HEK293 (cell line): ENCODE results near the gene APOO.

ENCODE experiments used
- CTCF ChIA-PET: fragments of 350-600 bp; formaldehyde crosslinking; extraction: SDS; loops from one replicate; lab custom pipeline; 2021; ENCODE audit warnings: antibody characterized with exemption; lab: Yijun Ruan, JAX
- POLR2A ChIA-PET: fragments of 300-600 bp; formaldehyde crosslinking; extraction: SDS; loops from one replicate; lab custom pipeline; 2020; ENCODE audit warnings: antibody characterized with exemption, inconsistent platforms; lab: Yijun Ruan, JAX
- H3K27ac ChIP-seq: fragments of 200-500 bp; sonication (Bioruptor generic); 2 replicates; pipeline ENCODE4 v1.5.1; 2014; ENCODE audit warnings: low read depth, low read length, control low read depth, inconsistent platforms; ENCODE audit errors: extremely low read depth
- H3K36me3 ChIP-seq, 2 experiments: fragments of 200-500 bp in 1 of 2; sonication (Bioruptor generic) in 1 of 2; 1 replicate in 1 of 2; 2 replicates in 1 of 2; pipeline ENCODE4 v1.5.1; 2014 to 2017; ENCODE audit warnings: inconsistent platforms in 2 of 2, low read length in 2 of 2; ENCODE audit not compliant: control insufficient read depth in 2 of 2, insufficient read depth in 1 of 2
- H3K4me1 ChIP-seq: fragments of 200-500 bp; sonication (Bioruptor generic); 2 replicates; pipeline ENCODE4 v1.5.1; 2014; ENCODE audit warnings: mild to moderate bottlenecking, low read length, inconsistent platforms; ENCODE audit not compliant: control insufficient read depth, insufficient read depth
- H3K4me3 ChIP-seq: 2 replicates; pipeline ENCODE4 v1.5.1; 2011; ENCODE audit warnings: low read depth, mild to moderate bottlenecking, control low read depth, low read length, moderate library complexity
- H3K9me3 ChIP-seq: fragments of 200-500 bp; sonication (Bioruptor generic); 2 replicates; pipeline ENCODE4 v1.5.1; 2014; ENCODE audit warnings: low read depth, low read length, inconsistent platforms; ENCODE audit not compliant: control insufficient read depth, insufficient read depth
- BCL11A ChIP-seq: fragments of 450-650 bp; formaldehyde crosslinking; IDR thresholded peaks from 2 replicates; pipeline ENCODE4 v1.5.1; 2016; ENCODE audit warnings: low read depth, missing biosample characterization, missing genetic modification characterization
- GLIS1 ChIP-seq: fragments of 450-650 bp; formaldehyde crosslinking; IDR thresholded peaks from 2 replicates; pipeline ENCODE4 v1.5.1; 2016; ENCODE audit warnings: missing biosample characterization, missing genetic modification characterization
- HIC1 ChIP-seq: fragments of 450-650 bp; formaldehyde crosslinking; IDR thresholded peaks from 2 replicates; pipeline ENCODE4 v1.5.1; 2016; ENCODE audit warnings: missing biosample characterization, missing genetic modification characterization
- HOXD13 ChIP-seq: sonication (generic); formaldehyde crosslinking; IDR thresholded peaks from 2 replicates; pipeline ENCODE4 v1.8.0; 2022; ENCODE audit warnings: missing genetic modification reagents, borderline replicate concordance
- SETDB1 ChIP-seq: IDR thresholded peaks from one replicate; pipeline ENCODE4 v1.6.1; 2017; ENCODE audit warnings: mild to moderate bottlenecking, low read length, moderate library complexity, mixed read lengths; ENCODE audit not compliant: insufficient read length
- TCF7L2 ChIP-seq: IDR thresholded peaks from 2 replicates; pipeline ENCODE4 v1.6.1; 2011; ENCODE audit warnings: low read depth, mild to moderate bottlenecking, inconsistent platforms, low read length, moderate library complexity, borderline replicate concordance
- ZBTB17 ChIP-seq: fragments of 450-650 bp; formaldehyde crosslinking; IDR thresholded peaks from 2 replicates; pipeline ENCODE4 v1.5.1; 2016; ENCODE audit warnings: missing biosample characterization, missing genetic modification characterization
- ZBTB8A ChIP-seq: fragments of 450-650 bp; formaldehyde crosslinking; IDR thresholded peaks from 2 replicates; pipeline ENCODE4 v1.5.1; 2016; ENCODE audit warnings: missing biosample characterization, missing genetic modification characterization
- ZEB2 ChIP-seq: fragments of 450-650 bp; formaldehyde crosslinking; IDR thresholded peaks from 2 replicates; pipeline ENCODE4 v1.5.1; 2016; ENCODE audit warnings: missing biosample characterization, missing genetic modification characterization
- ZFP69B ChIP-seq: fragments of 450-650 bp; formaldehyde crosslinking; IDR thresholded peaks from 2 replicates; pipeline ENCODE4 v1.5.1; 2016; ENCODE audit warnings: missing biosample characterization, missing genetic modification characterization
- ZNF10 ChIP-seq: fragments of 450-650 bp; formaldehyde crosslinking; IDR thresholded peaks from 2 replicates; pipeline ENCODE4 v1.5.1; 2017; ENCODE audit warnings: missing biosample characterization, missing genetic modification characterization
- ZNF214 ChIP-seq: fragments of 450-650 bp; formaldehyde crosslinking; IDR thresholded peaks from 2 replicates; pipeline ENCODE4 v1.5.1; 2017; ENCODE audit warnings: missing biosample characterization, mild to moderate bottlenecking, missing genetic modification characterization, borderline replicate concordance
- ZNF280D ChIP-seq: fragments of 450-650 bp; formaldehyde crosslinking; IDR thresholded peaks from 2 replicates; pipeline ENCODE4 v1.5.1; 2016; ENCODE audit warnings: missing biosample characterization, missing genetic modification characterization
- ZNF391 ChIP-seq: fragments of 450-650 bp; formaldehyde crosslinking; IDR thresholded peaks from 2 replicates; pipeline ENCODE4 v1.5.1; 2016; ENCODE audit warnings: low read depth, missing biosample characterization, missing genetic modification characterization, borderline replicate concordance
- ZNF629 ChIP-seq: fragments of 450-650 bp; formaldehyde crosslinking; IDR thresholded peaks from 2 replicates; pipeline ENCODE4 v1.5.1; 2017; ENCODE audit warnings: missing biosample characterization, missing genetic modification characterization
- ZNF639 ChIP-seq: fragments of 450-650 bp; formaldehyde crosslinking; IDR thresholded peaks from 2 replicates; pipeline ENCODE4 v1.5.1; 2016; ENCODE audit warnings: missing biosample characterization, missing genetic modification characterization
- ZNF677 ChIP-seq: fragments of 450-650 bp; IDR thresholded peaks from 2 replicates; pipeline ENCODE4 v1.5.0; 2018; ENCODE audit warnings: missing biosample characterization, mild to moderate bottlenecking, missing genetic modification characterization, moderate library complexity
- ZNF791 ChIP-seq: fragments of 450-650 bp; formaldehyde crosslinking; IDR thresholded peaks from 2 replicates; pipeline ENCODE4 v1.5.1; 2016; ENCODE audit warnings: missing biosample characterization, missing genetic modification characterization
- ZSCAN16 ChIP-seq: fragments of 450-650 bp; formaldehyde crosslinking; IDR thresholded peaks from 2 replicates; pipeline ENCODE4 v1.5.1; 2016; ENCODE audit warnings: missing biosample characterization, missing genetic modification characterization
- TF ChIP-seq, protein P1 (sequence below): fragments of 450-650 bp; formaldehyde crosslinking; IDR thresholded peaks from 2 replicates; pipeline ENCODE4; 2016; ENCODE audit warnings: missing biosample characterization, missing genetic modification characterization
- TF ChIP-seq, protein P2 (sequence below): fragments of 450-650 bp; formaldehyde crosslinking; IDR thresholded peaks from 2 replicates; pipeline ENCODE4 v1.5.1; 2016; ENCODE audit warnings: missing biosample characterization, missing genetic modification characterization
- TF ChIP-seq, protein P3 (sequence below): fragments of 450-650 bp; formaldehyde crosslinking; IDR thresholded peaks from 2 replicates; pipeline ENCODE4 v1.5.1; 2017; ENCODE audit warnings: missing biosample characterization, missing genetic modification characterization

The APOO gene

GRCh38 chrX:23900220-23900797, 7.4 kb downstream of the APOO start (continued):
- TF ChIP-seq HIC1 (tag by site-specific recombination), result peak; percentile 83
- no peak for TF ChIP-seq ZNF280D (tag by site-specific recombination)
- TF ChIP-seq ZNF639 (tag by site-specific recombination), result 0 out of 2 replicates have a peak, but pooled peaks have one; percentile 40
- TF ChIP-seq ZNF214 (tag by site-specific recombination), result no peak
- TF ChIP-seq HOXD13 (CRISPR knock-in tag), result no peak
- TF ChIP-seq ZEB2 (tag by site-specific recombination), result peak; percentile 78
- TF ChIP-seq, protein P1, sequence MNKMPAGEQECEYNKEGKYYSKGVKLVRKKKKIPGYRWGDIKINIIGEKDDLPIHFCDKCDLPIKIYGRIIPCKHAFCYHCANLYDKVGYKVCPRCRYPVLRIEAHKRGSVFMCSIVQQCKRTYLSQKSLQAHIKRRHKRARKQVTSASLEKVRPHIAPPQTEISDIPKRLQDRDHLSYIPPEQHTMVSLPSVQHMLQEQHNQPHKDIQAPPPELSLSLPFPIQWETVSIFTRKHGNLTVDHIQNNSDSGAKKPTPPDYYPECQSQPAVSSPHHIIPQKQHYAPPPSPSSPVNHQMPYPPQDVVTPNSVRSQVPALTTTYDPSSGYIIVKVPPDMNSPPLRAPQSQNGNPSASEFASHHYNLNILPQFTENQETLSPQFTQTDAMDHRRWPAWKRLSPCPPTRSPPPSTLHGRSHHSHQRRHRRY (tag by site-specific recombination), result no peak
- 0 out of 2 replicates have a peak, but pooled peaks have one; percentile 37 for TF ChIP-seq ZNF391 (tag by site-specific recombination)
- TF ChIP-seq, protein P2, sequence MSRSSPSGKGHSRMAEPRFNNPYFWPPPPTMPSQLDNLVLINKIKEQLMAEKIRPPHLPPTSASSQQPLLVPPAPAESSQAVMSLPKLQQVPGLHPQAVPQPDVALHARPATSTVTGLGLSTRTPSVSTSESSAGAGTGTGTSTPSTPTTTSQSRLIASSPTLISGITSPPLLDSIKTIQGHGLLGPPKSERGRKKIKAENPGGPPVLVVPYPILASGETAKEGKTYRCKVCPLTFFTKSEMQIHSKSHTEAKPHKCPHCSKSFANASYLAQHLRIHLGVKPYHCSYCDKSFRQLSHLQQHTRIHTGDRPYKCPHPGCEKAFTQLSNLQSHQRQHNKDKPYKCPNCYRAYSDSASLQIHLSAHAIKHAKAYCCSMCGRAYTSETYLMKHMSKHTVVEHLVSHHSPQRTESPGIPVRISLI, result 0 out of 2 replicates have a peak, but pooled peaks have one; percentile 47
- peak; percentile 64; the same call in 1 of the 2 replicates for TF ChIP-seq TCF7L2
- TF ChIP-seq ZNF629, result peak; percentile 51
- peak; percentile 89 for TF ChIP-seq ZNF10 (tag by site-specific recombination)
- TF ChIP-seq SETDB1, result peak; percentile 46
- peak; percentile 81 for TF ChIP-seq ZBTB17 (tag by site-specific recombination)
- no peak for TF ChIP-seq BCL11A (tag by site-specific recombination)
- peak; percentile 71 for TF ChIP-seq GLIS1 (tag by site-specific recombination)

GRCh38 chrX:23898412-23898959, 9.3 kb downstream of the APOO start:
- CTCF ChIA-PET, result interaction anchor here (0.6 to 1.0 kb wide), 3 partner anchors 10 to 211 kb away, joined by 3 to 8 read pairs (median 3); no protein-coding TSS in a partner anchor
- peaks cover 15% of the 10 kb centered on the region for H3K4me1 ChIP-seq
- no peak overlapping the region for H3K4me3 ChIP-seq
- POLR2A ChIA-PET, result interaction anchor here (0.6 to 3.2 kb wide), 3 partner anchors 9 to 115 kb away, joined by 4 to 27 read pairs (median 7); partner anchors contain the start of gene SAT1
- H3K36me3 ChIP-seq, result no peaks in the 10 kb centered on the region; a peak in 1 of 3 replicates
- H3K27ac ChIP-seq, result no peak overlapping the region
- H3K9me3 ChIP-seq, result no peaks in the 10 kb centered on the region
- TF ChIP-seq ZNF677 (tag by site-specific recombination), result no peak
- TF ChIP-seq ZFP69B, result no peak
- TF ChIP-seq, protein P3, sequence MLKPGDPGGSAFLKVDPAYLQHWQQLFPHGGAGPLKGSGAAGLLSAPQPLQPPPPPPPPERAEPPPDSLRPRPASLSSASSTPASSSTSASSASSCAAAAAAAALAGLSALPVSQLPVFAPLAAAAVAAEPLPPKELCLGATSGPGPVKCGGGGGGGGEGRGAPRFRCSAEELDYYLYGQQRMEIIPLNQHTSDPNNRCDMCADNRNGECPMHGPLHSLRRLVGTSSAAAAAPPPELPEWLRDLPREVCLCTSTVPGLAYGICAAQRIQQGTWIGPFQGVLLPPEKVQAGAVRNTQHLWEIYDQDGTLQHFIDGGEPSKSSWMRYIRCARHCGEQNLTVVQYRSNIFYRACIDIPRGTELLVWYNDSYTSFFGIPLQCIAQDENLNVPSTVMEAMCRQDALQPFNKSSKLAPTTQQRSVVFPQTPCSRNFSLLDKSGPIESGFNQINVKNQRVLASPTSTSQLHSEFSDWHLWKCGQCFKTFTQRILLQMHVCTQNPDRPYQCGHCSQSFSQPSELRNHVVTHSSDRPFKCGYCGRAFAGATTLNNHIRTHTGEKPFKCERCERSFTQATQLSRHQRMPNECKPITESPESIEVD, result peak; percentile 74
- TF ChIP-seq ZSCAN16 (tag by site-specific recombination), result no peak
- no peak for TF ChIP-seq ZNF791 (tag by site-specific recombination)
- TF ChIP-seq ZBTB8A (tag by site-specific recombination), result no peak
